HG03095 (cell line): ENCODE data around the gene CHST8.

Experiments
- ATAC-seq: cut with Tn5 transposase; IDR thresholded peaks from one replicate; pipeline ENCODE4 v1.9.1; 2021; ENCODE audit warnings: moderate library complexity; ENCODE audit not compliant: unreplicated experiment

Gene CHST8

DNA sequence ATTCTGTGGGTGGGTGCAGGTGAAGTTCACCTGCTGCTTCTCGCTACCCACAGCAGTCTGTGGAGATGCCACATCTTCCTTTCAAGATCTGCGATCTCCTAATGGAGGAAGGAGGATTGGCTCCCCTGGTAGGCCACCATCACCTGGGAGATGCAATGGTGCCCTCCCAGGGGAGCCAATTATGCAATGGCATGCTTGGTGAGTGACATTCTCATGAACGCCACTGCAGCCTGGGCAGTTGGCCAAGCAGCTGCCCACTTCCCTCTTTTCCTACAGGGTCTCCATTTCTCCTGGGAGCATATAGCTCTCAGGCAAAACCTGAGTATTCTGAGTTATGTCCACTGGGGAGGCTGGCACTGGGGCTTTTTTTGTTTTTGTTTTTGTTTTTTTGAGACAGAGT lies 91.4 kb downstream of the CHST8 start:
- ATAC-seq: no peak

DNA sequence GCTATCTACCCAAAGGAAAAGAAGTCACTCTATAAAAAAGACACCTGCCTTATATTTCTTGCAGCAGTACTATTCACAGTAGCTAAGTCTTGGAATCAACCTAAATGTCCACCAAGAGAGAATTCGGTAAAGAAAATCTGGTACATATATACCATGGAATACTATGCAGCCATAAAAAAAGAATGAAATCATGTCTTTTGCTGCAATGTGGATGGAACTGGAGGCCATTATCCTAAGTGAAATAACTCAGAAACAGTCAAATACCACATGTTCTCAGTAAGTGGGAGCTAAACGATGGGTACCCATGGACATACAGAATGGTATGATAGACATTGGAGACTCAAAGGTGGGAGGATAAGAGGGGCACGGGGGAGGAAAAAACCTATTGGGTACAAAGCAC lies 92.4 kb downstream of the CHST8 start:
- no peak for ATAC-seq

DNA sequence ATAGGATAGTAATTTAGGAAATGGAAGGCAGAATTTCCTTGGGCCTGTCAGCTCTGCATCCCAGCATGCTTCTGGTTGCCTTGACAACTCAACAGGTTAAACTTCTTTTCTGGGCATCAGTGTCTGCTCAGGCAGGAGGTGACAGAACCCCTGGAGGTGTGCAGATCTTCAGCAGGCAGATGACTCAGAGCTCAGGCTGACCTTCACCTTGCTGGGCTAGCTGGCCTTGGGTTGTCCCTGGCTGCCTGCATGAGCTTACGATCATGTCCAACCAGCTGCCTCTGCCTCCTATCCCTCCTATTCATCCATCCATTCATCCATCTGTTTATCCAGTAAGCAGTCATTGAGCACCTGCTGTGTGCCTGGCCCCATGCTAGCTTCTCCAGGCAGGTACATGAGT lies 93.7 kb downstream of the CHST8 start:
- ATAC-seq: no peak

DNA sequence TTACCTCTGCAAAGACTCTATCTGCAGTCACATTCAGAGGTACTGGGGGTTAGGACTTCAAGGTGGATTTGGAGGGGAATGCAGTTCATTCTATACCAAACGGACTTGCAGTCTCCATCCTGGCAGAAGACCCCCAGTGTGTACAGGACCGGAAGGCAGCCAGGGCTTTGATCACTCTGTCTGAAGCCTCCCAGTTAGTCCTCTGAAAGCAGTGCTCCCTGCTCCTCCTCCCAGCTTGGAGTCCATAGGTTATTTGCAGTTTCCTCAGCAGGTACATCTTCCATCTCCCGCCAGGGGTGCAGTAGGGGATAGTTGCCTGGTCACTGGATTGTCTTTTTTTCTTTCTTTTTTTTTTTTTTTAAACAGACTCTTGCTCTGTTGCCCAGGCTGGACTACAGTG lies 96.1 kb downstream of the CHST8 start:
- ATAC-seq: no peak

DNA sequence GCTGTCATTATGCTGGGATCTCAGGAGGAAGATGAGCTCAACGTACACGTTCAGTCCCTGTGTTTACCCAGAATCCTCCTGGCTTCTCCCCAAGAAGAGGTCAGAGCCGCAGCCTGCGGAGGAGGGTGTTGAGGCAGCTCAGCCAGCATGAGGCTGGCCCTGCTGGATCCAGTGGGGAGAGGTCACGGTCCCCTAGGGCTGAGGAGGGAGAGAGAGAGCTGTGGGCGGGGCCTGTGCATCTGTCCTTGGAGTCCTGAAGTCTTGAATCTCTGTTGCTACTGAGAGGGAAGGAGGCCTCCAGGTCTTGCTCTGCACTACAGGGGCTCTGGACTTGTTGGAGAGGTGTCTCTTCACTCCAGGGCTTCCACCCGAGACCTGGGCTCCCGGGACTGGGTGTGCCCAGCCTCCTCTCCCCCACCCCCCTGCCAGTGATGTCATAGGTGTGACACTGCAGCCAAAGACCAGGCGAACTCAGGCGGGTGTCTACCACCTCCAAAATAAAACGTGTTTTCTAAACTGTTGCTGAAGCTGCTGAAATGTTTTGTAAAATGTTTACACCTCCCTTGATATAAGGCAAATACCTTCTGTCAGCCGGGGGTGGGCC lies 97.0 kb downstream of the CHST8 start:
- ATAC-seq: no peak

DNA sequence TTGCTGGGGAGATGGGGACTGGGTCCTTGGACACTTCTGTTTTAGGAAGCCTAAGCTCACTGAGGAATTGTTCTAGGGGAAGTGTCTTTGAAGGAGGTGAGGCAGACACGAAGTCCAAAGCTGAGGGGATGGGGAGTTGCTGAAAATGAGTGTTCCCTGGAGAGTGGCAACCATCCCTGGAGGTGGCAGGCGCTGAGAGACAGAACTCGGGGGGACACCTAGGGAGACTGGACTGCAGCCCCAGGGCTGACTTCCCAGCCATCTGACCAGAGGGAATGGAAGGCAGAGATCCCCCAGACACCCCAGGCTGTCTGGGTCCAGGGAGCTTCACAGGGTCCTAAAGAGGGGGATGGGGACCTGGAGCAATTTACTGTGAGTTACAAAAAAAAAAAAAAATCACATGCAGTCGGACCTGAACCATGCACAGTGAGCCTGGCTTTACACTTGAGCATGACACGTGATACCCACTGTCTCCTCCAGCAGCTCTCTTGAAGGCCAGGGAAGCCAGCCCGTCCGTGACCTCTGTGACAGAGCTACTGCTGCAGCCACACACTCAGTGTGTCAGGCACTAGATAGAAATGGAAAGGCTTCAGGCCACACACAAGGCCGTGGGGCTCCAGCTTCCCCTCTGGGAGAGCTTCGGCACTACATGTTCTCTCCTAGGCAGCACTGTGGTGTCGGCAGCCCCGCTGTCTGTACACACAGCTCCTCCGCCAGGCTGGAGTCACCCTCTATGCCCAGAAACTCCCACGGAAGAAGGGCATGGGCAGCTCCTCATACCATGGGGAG lies 97.8 kb downstream of the CHST8 start:
- ATAC-seq: no peak

DNA sequence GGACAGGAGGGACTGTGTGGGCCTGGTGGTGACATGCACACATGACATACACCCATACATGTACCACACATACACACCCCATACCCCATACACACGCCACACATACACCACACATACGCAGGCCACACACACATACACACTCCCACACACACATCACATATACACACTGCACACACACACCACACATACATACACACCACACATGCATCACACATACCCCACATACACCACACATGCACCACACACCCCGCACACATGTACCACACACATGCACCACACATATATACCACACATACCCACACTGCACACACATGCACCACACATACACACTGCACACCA lies 98.4 kb downstream of the CHST8 start:
- no peak for ATAC-seq

DNA sequence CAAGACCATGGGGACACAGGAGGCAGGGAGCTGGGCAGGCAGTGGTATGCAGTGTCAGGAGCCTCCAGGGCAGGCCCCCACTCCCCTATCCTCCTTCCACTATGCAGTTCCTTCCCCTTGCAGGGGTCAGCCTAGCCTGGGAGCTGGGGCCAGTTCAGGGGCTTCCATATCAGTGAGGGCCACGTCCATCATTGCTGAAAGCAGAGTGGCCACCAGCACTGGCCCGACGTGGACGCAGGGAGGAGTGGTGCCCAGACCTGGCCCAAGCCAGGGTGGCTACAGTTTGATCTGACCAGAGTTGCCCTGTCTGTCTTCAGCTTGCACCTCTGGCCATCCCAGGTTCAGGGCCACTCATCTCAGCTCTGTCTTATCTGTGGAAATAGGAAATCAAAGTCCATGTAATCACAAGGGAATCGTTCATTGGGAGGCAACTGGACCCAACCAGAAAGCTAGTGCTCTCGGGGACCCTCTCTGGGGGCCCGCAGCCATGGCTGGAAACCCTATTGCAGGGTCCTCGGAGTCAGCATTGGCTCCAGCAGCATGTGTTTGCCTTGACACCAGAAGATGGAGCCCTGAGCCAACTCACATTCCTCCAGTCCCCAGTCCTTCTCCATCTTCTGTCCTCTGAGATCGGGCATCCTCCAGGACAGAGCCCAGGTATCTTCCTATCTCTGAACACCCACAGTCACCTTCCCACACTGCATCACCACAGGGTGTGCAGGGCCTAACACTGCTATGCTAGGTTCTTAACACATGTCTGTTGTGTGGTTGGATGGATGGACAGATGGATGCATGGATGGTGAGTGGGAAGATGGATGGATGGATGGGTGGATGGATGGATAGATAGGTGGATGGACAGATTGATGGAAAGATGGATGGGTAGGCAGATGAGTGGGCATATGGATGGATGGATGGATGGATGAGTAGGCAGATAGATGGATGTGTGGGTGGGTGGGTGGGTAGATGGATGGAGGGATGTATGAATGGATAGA lies 99.2 kb downstream of the CHST8 start:
- no peak for ATAC-seq

DNA sequence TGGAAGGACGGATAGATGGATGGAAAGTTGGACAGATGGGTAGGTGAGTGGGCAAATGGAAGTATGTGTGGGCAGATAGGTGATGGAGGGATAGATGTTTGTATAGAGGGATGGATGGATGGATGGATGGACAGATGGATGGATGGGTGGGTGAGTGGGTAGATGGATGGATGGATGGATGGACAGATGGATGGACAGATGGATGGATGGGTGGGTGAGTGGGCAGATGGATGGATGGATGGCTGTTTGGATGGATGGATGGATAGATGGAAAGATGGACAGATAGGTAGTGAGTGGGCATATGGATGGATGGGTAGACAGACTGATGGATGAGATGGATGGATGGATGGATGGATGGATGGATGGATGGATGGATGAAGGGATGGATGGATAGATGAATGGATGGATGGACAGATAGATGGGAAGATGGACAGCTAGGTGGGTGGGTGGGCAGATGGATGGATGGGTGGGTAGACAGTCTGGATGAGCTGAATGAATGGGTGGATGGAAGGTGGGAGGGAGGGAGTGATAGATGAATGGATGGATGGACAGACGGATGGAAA lies 100.1 kb downstream of the CHST8 start:
- ATAC-seq: no peak

DNA sequence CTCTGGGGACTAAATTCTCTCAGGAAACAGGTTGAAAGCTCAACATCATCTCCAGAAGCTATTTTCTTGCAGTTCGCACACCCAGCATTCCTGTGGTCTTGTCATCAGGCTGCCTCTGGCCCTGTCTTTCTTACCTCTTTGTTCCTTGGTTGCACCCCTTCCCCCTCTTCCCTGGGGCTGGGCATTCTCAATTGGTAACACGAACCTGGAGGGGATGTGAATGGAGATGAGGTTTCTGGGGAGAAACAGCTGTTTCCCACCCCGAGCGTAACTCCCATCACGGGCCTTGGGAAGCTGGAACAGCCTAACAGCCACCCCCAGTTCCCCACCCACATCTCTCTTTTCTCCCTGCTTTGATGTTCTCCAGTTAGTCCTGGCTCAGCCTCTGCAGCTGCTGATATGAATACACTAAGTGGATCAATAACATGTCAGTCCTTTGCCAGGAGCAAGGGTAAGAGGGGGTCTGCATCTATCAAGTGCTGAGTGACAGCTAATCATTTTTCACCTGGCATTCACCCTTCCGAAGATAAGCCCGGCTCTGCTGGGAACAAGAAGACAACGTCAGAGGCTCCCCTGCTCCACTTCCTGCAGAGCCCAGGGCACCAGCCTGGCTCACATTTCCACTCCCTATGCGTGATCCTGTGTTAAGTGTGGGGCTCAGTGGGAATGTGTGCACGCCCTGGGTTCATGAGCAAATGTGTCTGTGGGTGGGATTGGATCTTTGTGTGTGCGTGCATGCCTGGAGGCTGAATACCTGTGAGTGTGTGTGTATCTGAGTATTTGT lies 100.9 kb downstream of the CHST8 start:
- no peak for ATAC-seq

DNA sequence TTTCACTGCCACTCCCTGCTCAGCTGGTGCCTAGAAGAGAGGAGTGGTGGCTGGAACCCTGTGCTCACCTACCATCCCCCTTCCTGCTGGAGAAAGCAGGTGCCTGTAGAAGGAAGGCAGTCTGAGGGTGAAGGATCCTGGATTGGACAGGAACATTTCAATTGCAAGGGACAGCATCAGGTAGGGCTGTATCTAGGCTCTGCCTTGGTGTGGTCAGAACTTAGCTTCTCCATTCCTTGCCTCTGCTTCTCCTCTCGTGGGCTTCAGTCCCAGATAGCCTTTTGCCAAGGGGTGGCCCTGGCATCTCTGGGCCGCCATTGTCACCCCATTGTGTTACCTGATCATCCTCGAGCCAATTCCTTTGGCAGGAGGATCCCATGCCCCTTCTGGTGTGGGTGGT lies 101.8 kb downstream of the CHST8 start:
- no peak for ATAC-seq

DNA sequence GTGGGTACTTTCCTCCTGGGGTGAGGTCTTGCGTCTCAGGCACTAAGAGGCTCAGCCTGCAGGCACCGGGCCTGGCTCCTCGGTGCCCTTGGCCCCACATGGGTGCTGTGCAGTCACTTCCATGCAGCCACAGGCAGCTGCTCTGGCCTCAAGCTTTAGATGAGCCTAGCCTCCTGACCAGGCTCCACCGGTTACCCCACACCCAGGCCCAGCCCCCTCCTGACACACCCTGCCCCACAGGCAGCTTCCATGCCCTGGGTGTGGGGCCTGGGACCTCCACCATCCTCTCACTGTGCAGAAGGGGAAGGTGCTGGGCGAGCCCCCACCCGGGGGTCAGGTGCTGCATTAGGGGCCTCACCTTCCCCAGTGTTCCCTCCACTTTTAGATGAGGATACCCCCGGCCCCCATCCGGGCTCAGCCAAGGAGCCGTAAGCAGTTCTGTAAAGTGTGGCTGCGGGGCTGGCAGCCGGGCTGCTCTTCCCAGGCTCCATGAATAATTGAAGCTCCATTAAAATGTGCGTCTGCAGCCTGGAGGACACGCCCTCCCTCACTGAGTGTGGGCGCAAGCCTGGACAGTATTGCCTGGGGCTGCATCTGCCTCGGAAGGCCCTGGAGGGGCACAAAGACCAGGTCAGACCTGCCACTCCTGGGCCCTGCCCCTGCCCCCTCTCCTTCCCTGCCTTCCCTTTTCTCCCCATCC lies 102.4 kb downstream of the CHST8 start:
- ATAC-seq: no peak

DNA sequence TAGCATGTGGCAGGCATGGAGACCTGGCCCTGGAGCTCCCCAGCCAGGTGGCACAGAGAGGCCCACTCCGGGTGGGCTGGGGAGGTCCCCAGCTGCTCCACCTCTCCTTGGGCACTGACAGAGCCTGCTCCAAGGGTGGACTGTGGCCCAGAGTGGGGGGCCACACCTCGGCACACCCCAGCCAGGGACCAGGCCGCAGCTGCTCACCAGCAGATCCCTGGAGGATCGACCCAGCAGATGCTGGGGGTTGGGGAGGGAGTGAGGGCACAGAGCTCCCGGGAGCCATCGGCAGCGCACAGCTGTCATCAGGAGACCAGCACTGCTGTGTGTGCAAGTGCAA lies 102.9 kb downstream of the CHST8 start:
- ATAC-seq: no peak

DNA sequence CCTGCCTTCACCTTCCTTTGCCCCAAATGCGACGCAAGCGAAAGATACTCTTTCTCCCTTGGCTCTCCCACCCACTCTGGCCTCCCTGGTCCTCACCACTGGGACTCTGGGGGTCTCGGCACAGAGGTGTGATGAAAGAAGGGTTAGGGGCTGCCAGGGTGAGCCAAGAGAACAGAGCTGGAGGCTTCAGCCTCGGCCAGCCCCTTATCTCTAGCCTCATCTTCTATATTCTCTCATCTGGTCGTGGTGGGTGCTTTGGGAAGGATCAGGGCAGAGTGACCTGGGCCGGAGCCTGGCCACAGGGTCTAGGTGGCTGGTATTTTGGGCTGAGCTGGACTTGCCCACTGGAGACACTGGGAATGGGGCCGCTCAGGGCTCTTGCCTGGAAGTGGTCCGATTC lies 103.8 kb downstream of the CHST8 start:
- no peak for ATAC-seq

DNA sequence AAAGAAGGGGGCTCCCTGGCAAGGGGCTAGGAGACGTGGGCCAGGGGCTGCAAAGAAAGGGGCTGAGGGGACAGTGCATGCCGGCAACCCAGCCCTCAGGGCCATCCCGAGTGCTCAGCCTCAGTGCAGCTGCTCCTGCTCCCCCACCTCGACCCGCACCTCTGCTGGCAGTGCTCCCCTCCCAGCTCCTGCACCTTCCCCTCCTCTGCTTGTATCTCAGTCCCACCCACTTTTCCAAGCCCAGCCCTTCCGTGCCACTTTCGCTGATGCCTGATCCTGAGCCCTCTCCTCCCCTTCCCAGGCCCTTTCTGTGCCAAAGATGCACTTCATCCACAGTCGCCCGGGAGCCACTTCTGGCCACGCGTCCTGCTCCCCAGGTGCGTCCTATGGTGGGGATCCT lies 105.0 kb downstream of the CHST8 start:
- ATAC-seq: no peak

DNA sequence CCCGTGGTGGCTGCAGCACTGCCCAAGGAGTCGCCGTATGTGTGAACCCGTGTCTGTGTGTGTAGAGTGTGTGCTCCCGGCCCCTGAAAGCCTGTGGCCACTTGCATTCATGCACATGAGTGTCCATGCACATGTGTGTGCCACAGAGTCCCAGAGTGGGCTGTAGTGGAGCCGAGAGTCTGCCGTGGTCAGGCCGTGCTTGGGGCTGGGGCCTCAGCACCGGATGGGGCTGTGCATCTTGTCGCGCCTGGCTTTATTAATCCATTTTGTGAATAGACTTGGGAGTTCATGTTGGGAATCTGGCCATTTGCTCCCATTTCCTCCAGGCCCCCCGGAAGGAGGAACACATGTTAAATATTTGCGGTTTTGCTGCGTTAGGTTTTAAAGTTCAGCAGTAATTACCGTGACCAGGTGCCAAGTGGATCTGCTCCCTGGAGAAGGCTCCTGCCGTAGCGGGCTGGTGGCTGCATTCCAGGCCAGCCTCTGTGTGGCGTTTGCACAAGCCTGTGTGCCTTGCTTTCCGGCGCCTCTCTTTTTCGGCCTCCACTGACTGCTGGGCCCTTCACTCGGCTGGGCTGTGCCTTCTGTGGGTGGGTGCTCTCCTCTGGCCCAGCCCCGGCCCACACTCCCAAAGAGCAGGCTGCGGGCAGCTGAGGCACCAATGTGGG lies 105.7 kb downstream of the CHST8 start:
- no peak for ATAC-seq

DNA sequence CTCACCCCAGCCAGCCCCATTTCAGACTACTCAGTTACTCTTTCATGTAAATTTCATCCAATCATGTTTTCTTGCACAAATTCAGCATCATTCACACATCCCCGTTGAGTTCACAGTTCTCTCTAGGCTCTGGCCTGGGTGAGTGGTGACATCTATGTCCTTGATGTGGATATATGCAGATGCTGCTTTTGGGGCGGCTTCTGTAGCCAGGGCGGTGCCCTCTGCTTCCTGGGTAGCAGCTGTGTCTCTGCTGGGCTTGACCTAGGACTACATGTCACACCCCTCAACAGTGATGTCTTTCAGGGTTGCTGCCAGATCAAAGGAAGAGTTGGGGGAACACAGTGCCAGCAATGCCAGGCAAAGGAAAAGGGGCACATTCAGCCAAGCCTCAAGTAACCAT lies 106.4 kb downstream of the CHST8 start:
- ATAC-seq: no peak

DNA sequence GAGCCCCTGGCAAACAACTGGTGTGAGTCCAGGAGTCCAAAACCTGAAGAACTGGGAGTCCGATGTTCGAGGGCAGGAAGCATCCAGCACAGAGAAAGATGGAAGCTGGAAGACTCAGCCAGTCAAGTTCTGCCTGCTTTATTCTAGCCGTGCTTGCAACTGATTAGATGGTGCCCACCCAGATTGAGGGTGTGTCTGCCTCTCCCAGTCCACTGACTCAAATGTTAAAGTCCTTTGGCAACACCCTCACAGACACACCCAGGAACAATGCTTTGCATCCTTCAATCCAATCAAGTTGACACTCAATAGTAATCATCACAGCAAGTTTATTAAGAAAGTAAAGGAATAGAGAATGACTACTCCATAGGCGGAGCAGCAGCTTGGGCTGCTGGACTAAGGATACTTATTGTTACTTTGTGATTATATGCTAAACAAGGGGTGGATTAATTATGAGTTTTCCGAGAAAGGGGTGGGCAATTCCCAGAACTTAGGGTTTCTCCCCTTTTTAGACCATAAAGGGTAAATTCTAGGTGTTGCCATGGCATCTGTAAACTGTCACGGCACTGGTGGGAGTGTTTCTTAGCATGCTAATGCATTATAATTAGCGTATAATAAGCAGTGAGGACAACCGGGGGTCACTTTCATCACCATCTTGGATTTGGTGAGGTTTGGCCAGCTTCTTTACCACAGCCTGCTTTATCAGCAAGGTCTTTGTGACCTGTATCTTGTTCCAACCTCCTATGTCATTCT lies 109.3 kb downstream of the CHST8 start:
- ATAC-seq: no peak

DNA sequence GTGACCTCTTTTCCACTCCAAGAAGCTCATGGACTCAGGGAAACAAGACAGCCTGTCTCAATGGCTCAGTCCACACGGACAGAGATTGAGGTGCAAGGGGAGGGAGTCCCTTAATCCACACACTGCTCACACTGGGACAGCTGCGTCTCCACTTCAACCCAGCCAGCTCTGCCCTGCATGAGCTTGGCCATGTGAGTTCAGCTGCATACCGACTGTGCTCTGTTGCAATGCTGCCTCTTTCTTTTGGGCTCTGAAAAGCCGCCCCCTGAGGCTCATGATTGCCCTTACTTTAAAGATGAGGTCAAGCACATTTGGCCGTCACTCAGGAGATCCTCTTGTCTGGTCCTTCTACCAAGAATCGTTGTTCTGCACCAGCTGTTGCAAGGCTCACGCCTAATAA lies 110.1 kb downstream of the CHST8 start:
- no peak for ATAC-seq
